ENCODE data around the gene TMEM45A.
A peak's percentile ranks its signal among the peaks of the same experiment; 100 is the strongest.
"Not testable (repeated sequence)": the region's sequence is repeated elsewhere in the genome, so short reads cannot be mapped to it uniquely, and the experiment has no call there.

Gene TMEM45A

GRCh38 chr3:100492059-100493006 lies at the start of gene TMEM45A:
Gene TMEM45A (plus strand): TSS chr3:100492619. CDS start chr3:100555212, 62,593 bp downstream.
- peak; percentile 79 to 80 for DNase-seq

DNA sequence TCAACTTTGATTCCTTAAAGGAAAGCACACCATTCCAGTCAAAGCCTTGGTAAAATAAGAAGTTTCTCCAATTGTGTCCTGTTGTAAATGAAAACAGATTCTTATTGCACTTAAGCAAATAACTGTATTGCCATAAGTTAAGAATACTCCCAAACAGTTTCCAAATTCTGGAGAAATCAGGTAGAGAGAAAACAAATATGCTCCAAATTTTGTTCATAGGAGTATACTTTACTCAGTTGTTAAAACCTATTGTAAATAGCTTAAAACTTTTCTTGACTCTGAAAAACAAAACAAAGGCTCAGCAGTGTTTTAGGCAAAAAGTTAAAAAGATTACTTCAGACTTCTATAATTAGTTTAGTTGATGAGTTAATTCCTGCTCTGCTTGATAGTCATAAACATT lies 48.7 kb upstream of the TMEM45A start:
- no peak for DNase-seq

DNA sequence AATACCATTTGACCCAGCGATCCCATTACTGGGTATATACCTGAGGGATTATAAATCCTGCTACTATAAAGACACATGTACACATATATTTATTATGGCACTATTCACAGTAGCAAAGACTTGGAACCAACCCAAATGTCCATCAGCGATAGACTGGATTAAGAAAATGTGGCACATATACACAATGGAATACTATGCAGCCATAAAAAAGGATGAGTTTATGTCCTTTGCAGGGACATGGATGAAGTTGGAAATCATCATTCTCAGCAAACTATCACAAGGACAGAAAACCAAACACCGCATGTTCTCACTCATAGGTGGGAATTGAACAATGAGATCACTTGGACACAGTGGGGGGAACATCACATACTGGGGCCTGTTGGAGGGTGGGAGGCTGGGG lies 45.4 kb upstream of the TMEM45A start:
- DNase-seq = not testable (repeated sequence)

DNA sequence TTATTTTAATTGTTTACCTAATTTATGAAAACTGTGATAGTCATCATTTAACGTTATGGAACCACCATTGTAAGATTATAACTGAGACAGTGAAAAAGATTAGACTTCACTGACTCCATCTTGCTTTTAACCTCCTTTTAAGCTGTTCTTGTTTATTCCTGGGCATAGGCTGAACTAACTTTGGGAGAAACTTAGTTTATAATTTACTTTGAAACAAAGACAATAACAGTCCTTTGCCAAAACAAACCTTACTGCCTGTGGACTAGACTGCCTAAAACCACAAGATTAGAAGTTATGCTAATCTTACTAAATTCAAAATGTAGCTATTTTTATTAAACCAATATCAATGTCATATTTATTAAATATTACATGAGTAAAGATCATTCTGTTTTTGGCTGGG lies 44.3 kb upstream of the TMEM45A start:
- no peak for DNase-seq

DNA sequence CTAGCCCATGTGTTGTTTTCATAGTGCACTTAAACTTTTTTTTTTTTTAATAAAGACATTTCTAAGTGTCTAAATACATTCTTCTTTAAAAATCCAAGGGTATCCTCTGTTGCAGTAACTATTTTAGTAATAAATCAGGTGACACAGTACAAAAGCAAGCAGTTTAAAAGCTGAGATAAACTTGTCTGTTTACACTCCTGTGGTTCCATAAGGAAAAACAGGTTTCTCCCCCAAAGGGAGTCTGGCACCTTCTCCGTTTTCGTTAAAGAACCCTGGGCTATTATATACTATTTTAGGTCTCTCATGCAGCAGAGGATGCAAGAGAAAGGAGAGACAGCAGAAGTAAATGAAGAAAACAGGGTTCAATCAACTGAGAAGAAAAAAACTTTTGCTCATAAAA lies 43.2 kb upstream of the TMEM45A start:
- DNase-seq = no peak

DNA sequence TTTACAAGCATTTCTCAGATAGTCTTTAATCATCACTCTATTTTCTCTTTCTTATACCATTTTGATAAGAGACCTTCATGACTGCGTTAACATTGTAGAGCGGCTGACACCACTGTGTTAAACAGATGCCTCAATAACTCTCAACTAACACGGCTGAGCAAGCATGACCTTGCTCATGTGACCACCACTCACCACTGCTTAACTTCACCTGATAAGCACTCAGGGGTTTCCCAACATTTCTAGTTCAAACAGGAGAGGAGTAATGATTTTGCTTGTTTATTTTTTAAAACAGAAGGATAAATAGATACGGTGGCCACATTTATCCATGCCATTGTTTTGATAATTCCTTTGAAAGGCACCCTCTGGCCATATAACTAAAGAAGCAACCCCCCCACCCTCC lies 37.7 kb upstream of the TMEM45A start:
- no peak for DNase-seq

DNA sequence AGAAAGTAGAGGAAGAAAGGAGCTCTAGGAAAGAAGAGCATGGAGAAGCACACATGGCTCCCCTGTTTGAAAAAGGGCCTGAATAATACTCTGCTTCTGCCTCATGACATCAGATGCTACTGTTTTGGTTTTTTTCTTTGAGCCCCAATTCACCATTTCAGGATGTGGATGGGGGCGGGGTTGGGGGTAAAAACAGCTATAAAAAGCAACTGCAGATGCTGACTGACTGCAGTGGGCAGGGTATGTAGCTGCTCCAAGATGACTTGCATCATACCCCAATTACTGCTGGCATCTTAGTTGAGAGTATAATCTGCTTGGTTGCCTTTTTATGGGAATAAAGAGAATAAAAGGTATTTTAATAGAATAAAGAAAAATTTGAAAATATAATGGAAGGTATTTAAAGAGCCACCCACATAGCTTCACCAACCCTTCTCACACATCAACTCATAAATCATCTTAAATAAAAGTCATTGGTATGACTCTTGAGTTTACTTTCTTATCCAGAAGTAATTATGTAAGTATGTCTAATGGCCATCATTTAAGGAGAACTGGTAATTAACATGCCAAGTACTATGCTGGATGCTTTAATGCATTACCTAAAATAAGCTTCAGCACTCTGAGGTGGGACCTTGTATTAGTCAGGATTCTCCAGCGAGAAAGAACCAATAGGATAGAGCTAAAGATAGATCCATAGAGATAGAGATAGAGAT lies 36.4 kb upstream of the TMEM45A start:
- no peak for DNase-seq

- no peak for DNase-seq
Measured at GRCh38 chr3:100456745-100457144, 35.7 kb upstream of the TMEM45A start.

DNA sequence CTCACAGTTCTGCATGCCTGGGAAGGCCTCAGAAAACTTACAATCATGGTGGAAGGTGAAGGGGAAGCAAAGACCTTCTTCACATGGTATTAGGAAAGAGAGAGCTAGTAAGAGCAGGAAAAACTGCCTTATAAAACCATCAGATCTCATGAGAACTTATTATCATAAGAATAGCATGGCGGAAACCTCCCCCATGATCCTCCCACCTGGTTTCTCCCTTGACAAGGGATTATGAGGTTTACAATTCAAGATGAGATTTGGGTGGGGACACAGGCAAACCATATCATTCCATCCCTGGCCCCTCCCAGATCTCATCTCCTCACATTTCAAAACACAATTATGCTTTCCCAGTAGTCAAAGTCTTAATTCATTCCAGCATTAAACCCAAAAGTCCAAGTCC lies 34.6 kb upstream of the TMEM45A start:
- no peak for DNase-seq

DNA sequence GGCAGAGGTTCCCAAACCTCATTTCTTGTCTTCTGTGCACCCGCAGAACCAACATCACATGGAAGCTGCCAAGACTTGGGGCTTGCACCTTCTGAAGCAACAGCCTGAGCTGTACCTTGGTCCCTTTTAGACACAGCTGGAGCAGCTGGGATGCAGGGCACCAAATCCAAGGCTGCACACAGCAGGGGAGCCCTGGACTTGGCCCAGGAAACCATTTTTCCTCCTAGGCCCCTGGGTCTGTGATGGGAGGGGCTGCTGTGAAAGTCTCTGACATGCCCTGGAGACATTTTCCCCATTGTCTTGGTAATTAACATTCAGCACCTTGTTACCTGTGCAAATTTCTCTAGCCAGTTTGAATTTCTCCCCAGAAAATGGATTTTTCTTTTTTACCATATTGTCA lies 33.6 kb upstream of the TMEM45A start:
- DNase-seq = no peak

DNA sequence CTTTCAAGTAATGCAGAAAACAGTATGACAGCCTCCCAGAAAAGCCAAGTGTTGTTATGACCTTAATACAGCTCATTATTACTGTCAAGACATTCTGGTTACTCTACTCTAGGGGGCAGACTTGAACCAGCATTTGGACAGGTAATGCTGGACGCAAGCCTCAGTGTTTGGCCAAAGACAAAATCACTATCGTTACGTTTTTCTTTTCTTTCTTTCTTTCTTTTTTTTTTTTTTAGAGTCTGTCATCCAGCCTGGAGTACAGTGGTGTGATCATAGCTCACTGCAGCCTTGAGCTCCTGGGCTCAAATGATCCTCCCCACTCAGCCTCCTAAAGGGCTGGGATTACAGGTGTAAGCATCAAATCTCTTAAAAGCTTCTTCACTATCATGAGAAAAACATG lies 29.4 kb upstream of the TMEM45A start:
- peak in 1 of 2 donors; percentile 34 for DNase-seq

DNA sequence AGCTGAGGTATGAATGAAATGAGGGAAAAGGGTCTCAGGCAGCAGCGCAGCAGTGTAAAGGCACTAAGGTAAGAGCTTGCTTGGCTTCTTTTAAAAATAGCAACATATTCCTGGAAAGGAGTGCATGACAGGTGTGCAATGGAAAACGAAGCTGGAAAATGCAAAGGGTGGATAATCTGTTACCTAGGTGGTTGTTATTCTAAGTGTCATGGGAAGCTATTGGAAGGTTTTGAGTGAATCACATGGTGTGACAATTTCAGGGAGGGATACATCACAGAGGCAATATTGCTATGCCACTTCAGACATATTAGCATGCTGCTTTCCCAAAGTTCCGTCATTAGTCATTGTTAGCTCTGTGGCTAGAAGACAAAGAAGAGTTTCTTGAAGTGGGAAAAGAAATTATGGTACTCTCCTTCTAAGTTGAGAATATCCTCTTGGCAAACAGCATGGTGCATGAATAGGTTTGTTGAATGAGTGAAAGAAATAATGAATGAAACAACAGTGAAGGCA lies 28.7 kb upstream of the TMEM45A start:
- no peak for DNase-seq

DNA sequence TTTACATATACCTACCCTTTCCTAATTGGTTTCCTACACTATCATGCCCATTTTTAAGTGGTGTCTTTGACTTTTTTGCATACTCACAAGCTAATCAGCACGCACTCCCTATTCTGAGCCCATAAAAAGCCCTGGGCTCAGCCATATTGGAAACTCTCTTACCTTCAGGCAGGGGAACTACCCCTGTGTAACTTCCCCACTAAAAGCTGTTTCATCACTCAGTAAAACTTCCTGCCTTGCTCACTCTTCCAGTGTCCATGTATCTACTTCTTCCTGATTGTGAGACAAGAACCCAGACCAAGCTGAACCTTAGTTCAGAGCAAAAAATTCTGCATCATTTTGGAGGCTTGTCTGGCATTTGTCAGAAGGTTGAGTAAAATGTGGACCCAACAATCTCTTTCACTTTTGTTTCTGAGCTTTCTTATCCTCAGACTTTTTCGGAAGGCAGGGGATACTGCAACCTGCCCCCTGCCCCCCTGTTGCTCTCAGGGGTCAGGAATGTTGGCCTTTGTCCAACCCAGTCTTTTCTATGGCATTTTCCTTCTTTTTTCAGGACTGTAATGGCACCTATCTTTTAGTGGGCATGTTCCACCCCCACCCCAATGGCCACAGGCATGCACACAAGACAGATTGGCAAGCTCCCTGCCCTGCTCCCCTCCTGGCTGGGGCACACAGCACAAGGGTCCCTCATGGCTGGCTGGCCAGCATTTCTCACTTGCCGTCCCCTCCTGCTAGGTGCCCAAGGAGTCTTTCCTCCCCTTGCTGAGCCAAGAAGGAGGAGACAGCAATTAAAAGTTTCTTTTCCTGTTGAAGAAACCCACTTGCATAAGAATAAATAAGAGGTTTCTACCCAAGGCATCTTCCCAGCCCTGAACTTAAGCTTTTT lies 26.3 kb upstream of the TMEM45A start:
- no peak for DNase-seq

DNA sequence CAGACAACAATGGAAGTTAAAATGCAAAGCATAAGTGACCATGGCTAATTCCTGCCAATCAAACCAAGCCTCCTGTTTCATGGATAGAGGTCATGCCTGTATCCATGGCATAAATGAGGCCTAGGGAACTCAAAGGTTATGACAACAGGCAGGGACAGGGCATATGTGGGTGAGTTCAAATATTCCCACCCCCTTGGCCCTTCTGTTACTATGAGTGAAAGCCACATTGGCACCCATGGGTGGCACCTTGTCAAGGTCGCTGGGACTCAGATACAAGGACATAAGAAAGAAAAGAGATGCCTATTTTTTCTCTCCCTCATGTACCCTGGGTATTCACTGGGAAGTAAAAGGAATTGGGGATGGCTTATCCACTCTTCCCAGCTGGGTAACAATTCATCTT lies 25.3 kb upstream of the TMEM45A start:
- DNase-seq = no peak

GRCh38 chr3:100468676-100469075 lies 23.7 kb upstream of the TMEM45A start:
- no peak for DNase-seq

- no peak for DNase-seq
Measured at GRCh38 chr3:100470951-100471350, 21.5 kb upstream of the TMEM45A start.

- no peak for DNase-seq
Measured at GRCh38 chr3:100471444-100471843, 21.0 kb upstream of the TMEM45A start.

GRCh38 chr3:100477851-100478360 lies 14.5 kb upstream of the TMEM45A start:
- not testable (repeated sequence) for DNase-seq

GRCh38 chr3:100478521-100478920 lies 13.9 kb upstream of the TMEM45A start:
- DNase-seq = not testable (repeated sequence)

DNA sequence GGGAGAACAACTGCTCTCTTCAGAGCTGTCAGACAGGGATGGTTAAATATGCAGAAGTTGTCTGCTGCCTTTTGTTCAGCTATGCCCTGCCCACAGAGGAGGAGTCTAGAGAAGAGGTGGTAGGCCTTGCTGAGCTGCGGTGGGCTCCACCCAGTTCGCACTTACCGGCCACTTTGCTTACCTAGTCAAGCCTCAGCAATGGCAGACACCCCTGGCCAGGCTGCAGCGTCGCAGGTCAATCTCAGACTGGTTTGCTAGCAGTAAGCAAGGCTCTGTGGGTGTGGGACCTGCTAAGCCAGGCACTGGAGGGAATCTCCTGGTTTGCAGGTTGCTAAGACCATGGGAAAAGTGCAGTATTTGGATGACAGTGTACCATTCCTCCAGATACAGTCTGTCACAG lies 12.3 kb upstream of the TMEM45A start:
- DNase-seq = no peak

GRCh38 chr3:100482176-100482575 lies 10.2 kb upstream of the TMEM45A start:
- no peak for DNase-seq

- DNase-seq = no peak
Measured at GRCh38 chr3:100483529-100483928, 8.9 kb upstream of the TMEM45A start.

DNA sequence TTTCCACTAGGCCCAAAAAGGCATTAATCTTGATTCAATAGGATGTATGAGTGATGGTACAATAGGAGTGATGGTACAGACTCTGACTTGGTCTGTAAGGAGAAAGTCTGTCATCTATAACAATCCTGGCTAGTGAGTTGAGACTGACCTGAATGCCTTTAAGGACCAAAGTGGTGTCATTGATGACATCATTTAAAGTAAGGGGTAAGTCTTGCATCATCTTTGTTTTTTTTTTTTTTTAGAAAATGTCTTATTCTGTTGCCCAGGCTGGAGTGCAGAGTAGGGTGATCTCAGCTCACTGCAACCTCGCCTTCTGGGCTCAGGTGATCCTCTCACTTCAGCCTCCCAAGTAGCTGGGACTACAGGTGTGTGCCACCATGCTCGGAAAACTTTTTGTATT lies 5.6 kb upstream of the TMEM45A start:
- no peak for DNase-seq
